Breast epithelium (tissue), 4 donors: ENCODE measurements around the gene C10orf62. TPM values are rescaled to one million over a fixed set of nuclear protein-coding genes. Genes with fewer than 3 reads are reported as not detected.

ENCODE experiments used
- DNase-seq, 2 donors: peaks; one replicate each; pipeline ENCODE4 v3.0.0-alpha.2; 2019; ENCODE audit warnings: low spot score in 2 of 2
- H3K27ac ChIP-seq, 2 donors: fragments of 200-600 bp; sonication (generic) in 1 of 2; one replicate each; pipeline ENCODE4 v1.5.1; 2016 to 2019; ENCODE audit warnings: mild to moderate bottlenecking in 1 of 2
- H3K27me3 ChIP-seq, 2 donors: fragments of 200-600 bp; sonication (generic) in 1 of 2; one replicate each; pipeline versions ENCODE4 v1.5.1 to v1.6.0; 2017 to 2019; ENCODE audit warnings: control low read depth in 1 of 2, mild to moderate bottlenecking in 1 of 2
- H3K36me3 ChIP-seq: fragments of 200-600 bp; one replicate; pipeline ENCODE4 v1.5.1; 2019
- H3K4me1 ChIP-seq, 2 donors: fragments of 200-600 bp; sonication (generic); one replicate each; pipeline ENCODE4 v1.5.1; 2016 to 2019; ENCODE audit warnings: control low read depth in 1 of 2
- H3K4me3 ChIP-seq, 3 donors: fragments of 200-600 bp; sonication (generic); 1 replicate in 2 of 3; 2 replicates in 1 of 3; pipeline ENCODE4 v1.5.1; 2016 to 2019; ENCODE audit warnings: mild to moderate bottlenecking in 3 of 3, moderate library complexity in 2 of 3
- H3K9me3 ChIP-seq, 2 donors: fragments of 200-600 bp; sonication (generic) in 1 of 2; one replicate each; pipeline ENCODE4 v1.5.1; 2016 to 2019; ENCODE audit warnings: control low read depth in 1 of 2
- POLR2A ChIP-seq: fragments of 450-650 bp; IDR thresholded peaks from one replicate; pipeline ENCODE4 v1.6.1; 2016; ENCODE audit warnings: antibody characterized with exemption, mild to moderate bottlenecking, moderate library complexity
- POLR2AphosphoS5 ChIP-seq, 3 donors: sonication (generic); formaldehyde crosslinking; IDR thresholded peaks; one replicate each; pipeline ENCODE4 v1.6.1; 2017; ENCODE audit warnings: antibody characterized with exemption in 3 of 3
- intact Hi-C: fragments of 100-400 bp; cut with DNase I; formaldehyde crosslinking; loops from one replicate; pipeline ENCODE4 v1.15.1; 2023; ENCODE audit warnings: low total_unique reads
- total RNA-seq, 3 donors: library from RNA; depleted of rRNA; stranded (reverse); fragments of >200 nt; gene quantifications; one replicate each; pipeline ENCODE4 v1.1.0, GENCODE V29; 2016
- TF ChIP-seq, protein P1 (sequence below), 3 donors: fragments of 450-650 bp; IDR thresholded peaks; one replicate each; pipeline ENCODE4 v1.5.1; 2016 to 2017; ENCODE audit warnings: antibody characterized with exemption in 3 of 3, mild to moderate bottlenecking in 3 of 3, moderate library complexity in 3 of 3

C10orf62 gene
- total RNA-seq, 3 donors from 2014 or later: 0.32 to 0.33 TPM; not detected in 1

DNA sequence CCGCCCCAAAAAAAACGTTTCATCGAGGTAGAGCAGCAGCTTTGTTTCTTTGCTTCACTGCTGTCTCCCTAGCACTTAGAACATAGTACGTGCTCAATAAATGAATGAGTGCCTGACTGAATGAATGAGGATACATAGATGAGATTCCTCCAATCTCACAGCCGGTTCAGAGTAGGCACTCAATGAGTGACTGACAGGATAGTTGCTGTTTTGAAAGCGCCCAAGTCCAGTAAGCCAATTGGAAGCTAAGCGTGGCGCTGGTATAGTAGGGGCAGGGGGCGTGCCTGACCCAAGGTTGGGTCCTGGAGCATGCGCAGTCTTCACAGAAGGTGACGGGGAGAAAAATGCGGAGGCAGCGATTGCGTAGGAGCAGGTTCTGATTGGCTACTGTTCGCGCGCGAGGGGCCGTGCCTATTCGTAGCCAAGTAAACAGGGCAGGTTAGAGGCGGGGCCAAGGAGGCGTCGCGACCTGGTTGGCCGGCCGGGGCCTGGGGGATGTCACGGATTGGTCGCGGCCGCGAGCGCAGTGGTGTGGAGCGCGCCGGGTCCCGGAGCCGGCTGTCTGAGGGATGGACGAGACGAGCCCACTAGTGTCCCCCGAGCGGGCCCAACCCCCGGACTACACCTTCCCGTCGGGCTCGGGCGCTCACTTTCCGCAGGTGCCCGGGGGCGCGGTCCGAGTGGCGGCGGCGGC is 50.8 kb downstream of the C10orf62 start, which contains the start of gene PI4K2A:
TSS of gene PI4K2A (plus strand) at position 498 of the 694 bp plus-strand sequence. CDS start at position 570, 72 bp downstream.
- TF ChIP-seq, protein P1, sequence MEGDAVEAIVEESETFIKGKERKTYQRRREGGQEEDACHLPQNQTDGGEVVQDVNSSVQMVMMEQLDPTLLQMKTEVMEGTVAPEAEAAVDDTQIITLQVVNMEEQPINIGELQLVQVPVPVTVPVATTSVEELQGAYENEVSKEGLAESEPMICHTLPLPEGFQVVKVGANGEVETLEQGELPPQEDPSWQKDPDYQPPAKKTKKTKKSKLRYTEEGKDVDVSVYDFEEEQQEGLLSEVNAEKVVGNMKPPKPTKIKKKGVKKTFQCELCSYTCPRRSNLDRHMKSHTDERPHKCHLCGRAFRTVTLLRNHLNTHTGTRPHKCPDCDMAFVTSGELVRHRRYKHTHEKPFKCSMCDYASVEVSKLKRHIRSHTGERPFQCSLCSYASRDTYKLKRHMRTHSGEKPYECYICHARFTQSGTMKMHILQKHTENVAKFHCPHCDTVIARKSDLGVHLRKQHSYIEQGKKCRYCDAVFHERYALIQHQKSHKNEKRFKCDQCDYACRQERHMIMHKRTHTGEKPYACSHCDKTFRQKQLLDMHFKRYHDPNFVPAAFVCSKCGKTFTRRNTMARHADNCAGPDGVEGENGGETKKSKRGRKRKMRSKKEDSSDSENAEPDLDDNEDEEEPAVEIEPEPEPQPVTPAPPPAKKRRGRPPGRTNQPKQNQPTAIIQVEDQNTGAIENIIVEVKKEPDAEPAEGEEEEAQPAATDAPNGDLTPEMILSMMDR (IDR thresholded peaks at IDR 0.05): no peak
- peak; percentile 23 to 77 (median 50) for TF ChIP-seq POLR2AphosphoS5 (IDR thresholded peaks at IDR 0.05)
- no peak for TF ChIP-seq POLR2A
- Histone ChIP-seq H3K4me1 (peaks cover 0 to 9% of the 10 kb centered on the region in 2 donors), H3K27ac (peak within 1 kb of the TSS; percentile 89 to 93), H3K36me3 (no peaks in the 10 kb centered on the region), H3K4me3 (peak within 1 kb of the TSS; percentile 79 to 90 (median 84)), H3K9me3 (no peaks in the 10 kb centered on the region), H3K27me3 (no peaks in the 10 kb centered on the region)
- intact Hi-C loops: no loop called here
- DNase-seq: peak; percentile 99

Other genes with a start within 250 kb of the C10orf62 start
- 10 to 100 TPM in 2 of 3 donors, 1 to 10 TPM in 1; 7.7 to 17.7 (median 15.7) TPM for gene RRP12, start 188.4 kb upstream of the C10orf62 start, total RNA-seq
- gene PGAM1, start 163.5 kb upstream of the C10orf62 start, total RNA-seq: 100 to 1,000 TPM; 162 to 182 (median 171) TPM
- gene EXOSC1, start 143.7 kb upstream of the C10orf62 start, total RNA-seq: 10 to 100 TPM; 27.7 to 37.9 (median 36.7) TPM
- 10 to 100 TPM; 21.6 to 53.1 (median 44.6) TPM for gene ZDHHC16, start 143.5 kb upstream of the C10orf62 start, total RNA-seq
- 100 to 1,000 TPM in 1 of 3 donors, 10 to 100 TPM in 2; 73.0 to 109 (median 78.7) TPM for gene MMS19, start 91.3 kb upstream of the C10orf62 start, total RNA-seq
- gene UBTD1, start 90.8 kb upstream of the C10orf62 start, total RNA-seq: 10 to 100 TPM in 2 of 3 donors, 1 to 10 TPM in 1; 9.9 to 14.7 (median 12.4) TPM
- not detected for gene ANKRD2, start 16.9 kb upstream of the C10orf62 start, total RNA-seq
- gene HOGA1, start 5.3 kb upstream of the C10orf62 start, total RNA-seq: 10 to 100 TPM in 1 of 3 donors, 1 to 10 TPM in 2; 1.9 to 11.0 (median 2.3) TPM
- 1 to 10 TPM; 3.5 to 9.4 (median 6.9) TPM for gene MORN4, start 43.8 kb downstream of the C10orf62 start, total RNA-seq
- 10 to 100 TPM; 18.0 to 24.8 (median 21.5) TPM for gene PI4K2A, start 51.0 kb downstream of the C10orf62 start, total RNA-seq
- 10 to 100 TPM; 23.9 to 42.4 (median 39.0) TPM for gene AVPI1, start 97.5 kb downstream of the C10orf62 start, total RNA-seq
- gene MARVELD1, start 124.0 kb downstream of the C10orf62 start, total RNA-seq: 10 to 100 TPM; 13.4 to 19.8 (median 16.2) TPM
- 10 to 100 TPM; 26.9 to 37.6 (median 29.2) TPM for gene ZFYVE27, start 147.4 kb downstream of the C10orf62 start, total RNA-seq
- gene SFRP5, start 182.3 kb downstream of the C10orf62 start, total RNA-seq: 1 to 10 TPM in 1 of 3 donors, under 1 TPM in 2; 0.29 to 1.8 (median 0.33) TPM